Esophagus (tissue), 2 donors: ENCODE measurements around the gene EHD3. TPM values are rescaled to one million over a fixed set of nuclear protein-coding genes. Genes with fewer than 3 reads are reported as not detected.

Experiments
- H3K27ac ChIP-seq, 2 donors: one replicate each; pipeline ENCODE4 v1.5.1; 2013; ENCODE audit warnings: low read depth in 2 of 2, mild to moderate bottlenecking in 2 of 2, inconsistent platforms in 1 of 2, low read length in 1 of 2, moderate library complexity in 1 of 2
- H3K27me3 ChIP-seq, 2 donors: one replicate each; pipeline ENCODE4 v1.6.1; 2013; ENCODE audit warnings: low read length in 2 of 2, control low read depth in 1 of 2, mild to moderate bottlenecking in 1 of 2; ENCODE audit not compliant: insufficient read depth in 2 of 2, control insufficient read depth in 1 of 2
- H3K36me3 ChIP-seq, 2 donors: one replicate each; pipeline ENCODE4 v1.6.1; 2013; ENCODE audit warnings: low read length in 1 of 2; ENCODE audit not compliant: control insufficient read depth in 2 of 2, insufficient read depth in 2 of 2
- H3K4me1 ChIP-seq, 2 donors: one replicate each; pipeline ENCODE4 v1.6.1; 2013; ENCODE audit warnings: low read length in 1 of 2; ENCODE audit not compliant: control insufficient read depth in 2 of 2, insufficient read depth in 2 of 2
- H3K4me3 ChIP-seq, 2 donors: one replicate each; pipeline ENCODE4 v1.5.1; 2013; ENCODE audit warnings: low read length in 2 of 2, mild to moderate bottlenecking in 2 of 2, low read depth in 1 of 2, moderate library complexity in 1 of 2
- H3K9me3 ChIP-seq, 2 donors: one replicate each; pipeline ENCODE4 v1.6.1; 2013; ENCODE audit warnings: mild to moderate bottlenecking in 2 of 2, low read depth in 1 of 2, low read length in 1 of 2, moderate library complexity in 1 of 2; ENCODE audit not compliant: control insufficient read depth in 2 of 2, insufficient read depth in 1 of 2
- WGBS, 2 donors: extraction: QIAGEN DNeasy Blood & Tissue Kit; methylation state at CpG; one replicate each; pipeline ENCODE4 v1.1.7; 2013; 5-methylcytosine and 5-hydroxymethylcytosine counted together
- polyA plus RNA-seq, 2 donors: library from polyadenylated mRNA; stranded (reverse); fragments of 200-250 nt; gene quantifications; one replicate each; pipeline ENCODE4 v1.2.3, GENCODE V29; 2013
- donor health status: healthy with polysubstance abuse.
- donor health status: Bipolar disorder and iron deficiency.

The EHD3 gene
- polyA plus RNA-seq, 2 donors = 24.1 to 27.4 TPM

DNA sequence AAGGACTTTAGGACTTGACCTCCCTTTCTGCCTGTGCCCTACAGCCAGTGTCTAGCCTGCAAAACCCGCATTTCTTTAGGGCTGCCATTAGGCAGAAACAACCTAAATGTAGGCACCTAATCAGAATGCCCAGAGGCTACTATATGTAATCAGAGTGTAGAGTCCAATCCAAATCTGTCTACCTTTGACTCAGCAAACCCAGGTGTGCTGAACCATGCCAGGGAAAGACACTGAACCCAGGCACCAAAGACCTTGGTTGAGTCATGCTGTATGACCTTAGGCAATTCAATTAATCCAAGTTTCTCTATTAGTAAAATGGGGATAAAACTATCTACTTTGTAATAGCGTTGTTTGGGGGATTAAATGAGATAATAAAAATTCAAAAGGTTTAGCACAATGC, 37.3 kb upstream of the EHD3 start:
- H3K9me3 ChIP-seq = no peaks in the 10 kb centered on the region
- H3K27me3 ChIP-seq = no peaks in the 10 kb centered on the region
- peaks cover 0 to 19% of the 10 kb centered on the region in 2 donors for H3K36me3 ChIP-seq
- H3K4me3 ChIP-seq = no peak overlapping the region
- H3K27ac ChIP-seq = no peak overlapping the region
- WGBS, 2 donors = 48 to 75% methylated on average over 2 of the region's 2 CpGs
- peaks cover 0 to 3% of the 10 kb centered on the region in 2 donors for H3K4me1 ChIP-seq

DNA sequence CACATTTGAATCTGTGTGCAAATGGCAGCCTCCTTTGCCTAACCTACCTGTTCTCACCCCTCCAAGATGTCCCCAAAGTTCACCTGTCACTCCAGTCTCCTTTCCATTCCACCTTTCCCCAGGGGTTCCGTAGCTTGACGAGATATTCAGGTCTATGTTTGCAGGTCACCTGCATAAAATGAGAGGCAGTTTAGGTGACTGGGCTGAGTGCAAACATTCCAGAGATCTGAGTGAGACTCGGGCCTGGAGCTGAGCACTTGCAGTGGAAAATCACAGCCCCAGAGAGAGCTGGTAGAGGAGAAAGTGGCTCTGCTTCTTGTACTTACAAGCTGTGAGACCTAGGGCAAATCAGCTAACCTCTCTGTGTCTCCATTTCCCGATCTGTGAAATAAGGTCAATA, 36.8 kb upstream of the EHD3 start:
- Histone ChIP-seq H3K4me3 (no peak overlapping the region), H3K27me3 (no peaks in the 10 kb centered on the region), H3K9me3 (no peaks in the 10 kb centered on the region), H3K4me1 (peaks cover 0 to 3% of the 10 kb centered on the region in 2 donors), H3K36me3 (peaks cover 0 to 17% of the 10 kb centered on the region in 2 donors), H3K27ac (peak overlapping the region in 1 of 2 donors; percentile 51)
- 59 to 66% methylated on average over 4 of the region's 4 CpGs for WGBS, 2 donors

DNA sequence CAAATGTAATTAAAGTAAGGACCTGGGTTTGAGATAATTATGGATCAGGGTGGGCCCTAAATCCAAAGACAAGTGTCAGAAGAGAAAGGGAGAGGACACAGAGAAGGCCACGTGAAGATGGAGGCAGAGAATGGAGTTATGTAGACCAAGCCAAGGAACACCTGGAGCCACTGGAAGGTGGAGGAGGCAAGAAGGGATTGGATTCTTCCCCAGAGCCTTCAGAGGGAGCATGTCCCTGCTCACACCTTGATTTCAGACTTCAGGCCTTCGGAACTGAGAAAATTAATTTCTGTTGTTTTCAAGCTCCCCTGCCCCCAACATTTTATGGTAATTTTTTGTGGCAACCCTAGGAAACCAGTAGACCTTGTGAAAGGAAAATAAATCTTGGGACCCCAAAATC, 36.3 kb upstream of the EHD3 start:
- Histone ChIP-seq H3K27me3 (no peaks in the 10 kb centered on the region), H3K36me3 (peaks cover 0 to 15% of the 10 kb centered on the region in 2 donors)

DNA sequence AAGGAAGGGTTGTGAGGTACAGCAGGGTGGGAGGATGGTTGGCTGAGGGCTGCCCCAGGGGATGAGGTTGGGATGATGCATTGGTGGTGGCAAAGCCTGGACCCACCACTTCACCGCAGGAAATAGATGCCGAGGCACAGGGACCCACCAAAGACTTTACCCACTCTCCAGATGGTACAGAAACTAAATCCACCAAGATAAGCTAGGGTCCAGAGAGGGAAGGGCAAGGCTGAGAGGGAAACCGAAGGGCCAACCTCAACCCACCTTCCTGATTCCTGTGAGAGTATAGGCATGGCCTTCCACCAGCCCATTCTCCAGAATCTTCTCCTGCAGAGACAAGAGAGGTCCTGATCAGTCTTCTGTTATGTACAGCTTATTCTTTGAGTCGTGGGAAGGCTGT, 34.7 kb upstream of the EHD3 start:
- Histone ChIP-seq H3K4me3 (no peak overlapping the region), H3K4me1 (peaks cover 0 to 3% of the 10 kb centered on the region in 2 donors), H3K27ac (no peak overlapping the region), H3K36me3 (peaks cover 0 to 8% of the 10 kb centered on the region in 2 donors), H3K9me3 (no peaks in the 10 kb centered on the region), H3K27me3 (no peaks in the 10 kb centered on the region)
- WGBS, 2 donors = 84 to 90% methylated on average over 4 of the region's 4 CpGs

More for the DNA sequence above, 36.3 kb upstream of the EHD3 start:
- no peak overlapping the region for H3K4me3 ChIP-seq
- no peak overlapping the region for H3K27ac ChIP-seq
- H3K9me3 ChIP-seq = no peaks in the 10 kb centered on the region
- peaks cover 0 to 3% of the 10 kb centered on the region in 2 donors for H3K4me1 ChIP-seq
- 81 to 91% methylated on average over 2 of the region's 2 CpGs for WGBS, 2 donors

DNA sequence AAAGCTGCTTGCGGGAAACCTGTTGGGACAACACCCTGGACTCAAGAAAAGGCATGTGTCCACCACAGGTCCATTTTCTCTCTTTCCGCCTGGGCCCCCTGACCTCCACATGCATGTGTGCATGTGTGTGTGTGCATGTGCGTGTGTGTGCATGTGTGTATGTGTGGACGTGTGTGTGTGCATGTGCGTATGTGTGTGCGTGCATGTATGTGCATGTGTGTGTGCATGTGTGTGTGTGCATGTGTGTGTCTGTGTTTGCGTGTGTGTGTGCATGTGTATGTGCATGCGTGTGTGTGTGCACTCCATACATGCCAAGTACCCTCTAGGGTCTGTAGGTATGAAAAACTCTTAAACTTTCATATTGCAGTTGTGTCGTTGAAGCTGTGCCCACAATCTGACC, 33.0 kb upstream of the EHD3 start:
- WGBS, 2 donors = 84 to 90% methylated on average over 9 of the region's 9 CpGs
- H3K4me1 ChIP-seq = peaks cover 0 to 3% of the 10 kb centered on the region in 2 donors

DNA sequence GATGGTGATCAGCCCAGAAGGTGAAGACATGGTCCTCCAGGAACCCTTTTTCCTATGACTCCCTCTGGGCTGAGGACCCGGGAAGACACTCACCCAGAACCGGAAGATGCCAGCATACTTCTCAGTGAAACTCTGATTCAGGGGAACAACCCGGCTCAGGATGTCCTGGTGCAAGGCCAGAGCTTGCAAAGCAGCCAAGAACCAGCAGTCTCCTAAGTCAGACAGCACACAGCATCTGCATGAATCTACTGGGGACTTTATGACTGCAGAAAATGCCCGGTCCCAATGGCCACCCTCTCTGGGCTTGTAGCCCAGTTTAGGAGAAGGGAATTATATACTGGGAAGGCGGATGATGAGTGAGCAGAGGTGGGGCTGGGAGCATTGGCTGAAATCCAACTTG, 31.9 kb upstream of the EHD3 start:
- 70% methylated on average over 5 of the region's 5 CpGs for WGBS, 2 donors
- H3K36me3 ChIP-seq = peaks cover 0 to 11% of the 10 kb centered on the region in 2 donors
- H3K27ac ChIP-seq = no peak overlapping the region

More for the DNA sequence above, 33.0 kb upstream of the EHD3 start:
- H3K9me3 ChIP-seq = no peaks in the 10 kb centered on the region
- peaks cover 0 to 11% of the 10 kb centered on the region in 2 donors for H3K36me3 ChIP-seq
- peaks cover 0 to 4% of the 10 kb centered on the region in 2 donors for H3K27me3 ChIP-seq
- H3K27ac ChIP-seq = no peak overlapping the region
- H3K4me3 ChIP-seq = no peak overlapping the region

DNA sequence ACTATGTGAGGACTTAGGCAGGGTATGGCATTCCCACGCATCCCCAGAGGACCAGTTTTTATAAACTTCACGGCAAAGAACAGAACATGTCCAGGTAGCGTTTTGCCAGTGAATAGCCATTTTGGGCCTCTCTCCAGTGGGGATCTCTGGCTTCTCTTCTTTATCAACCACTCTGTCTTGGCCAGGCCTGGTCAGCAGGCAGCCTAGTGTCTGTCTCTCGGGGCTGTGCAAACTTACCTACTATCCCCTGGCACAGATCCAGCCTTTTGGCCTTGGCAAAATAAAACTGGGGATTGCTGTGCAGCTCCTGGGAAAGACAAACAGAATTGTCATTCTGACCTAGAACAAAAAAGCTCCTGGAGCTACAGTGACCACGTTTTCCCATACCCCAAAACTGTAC, 31.1 kb upstream of the EHD3 start:
- H3K4me1 ChIP-seq = no peaks in the 10 kb centered on the region
- H3K27ac ChIP-seq = no peak overlapping the region
- H3K9me3 ChIP-seq = no peaks in the 10 kb centered on the region
- peaks cover 0 to 11% of the 10 kb centered on the region in 2 donors for H3K36me3 ChIP-seq
- WGBS, 2 donors = 79 to 87% methylated on average over 5 of the region's 5 CpGs
- peaks cover 0 to 4% of the 10 kb centered on the region in 2 donors for H3K27me3 ChIP-seq
- no peak overlapping the region for H3K4me3 ChIP-seq

More for the DNA sequence above, 31.9 kb upstream of the EHD3 start:
- no peaks in the 10 kb centered on the region for H3K9me3 ChIP-seq
- H3K4me1 ChIP-seq = peaks cover 0 to 3% of the 10 kb centered on the region in 2 donors
- H3K27me3 ChIP-seq = peaks cover 0 to 4% of the 10 kb centered on the region in 2 donors
- H3K4me3 ChIP-seq = no peak overlapping the region

DNA sequence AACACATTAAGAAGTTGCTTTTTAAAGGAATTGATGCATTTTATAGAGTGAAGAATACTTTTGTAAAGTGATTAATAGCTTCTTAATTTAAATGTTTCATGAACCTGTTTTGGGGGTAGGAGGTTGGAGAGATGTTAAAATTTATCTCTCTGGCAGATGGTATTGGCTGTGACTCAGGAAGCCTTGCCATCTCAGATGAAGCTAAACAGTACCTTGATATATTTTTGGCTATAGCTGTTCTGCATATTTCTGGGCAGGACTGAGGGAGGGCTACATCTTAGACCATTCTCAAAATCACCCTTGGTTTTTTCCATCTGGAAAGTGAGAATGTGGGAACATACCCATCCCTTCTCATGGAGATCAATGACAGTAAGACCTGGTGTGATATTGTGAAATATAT, 30.0 kb upstream of the EHD3 start:
- H3K36me3 ChIP-seq = peaks cover 0 to 11% of the 10 kb centered on the region in 2 donors
- no peak overlapping the region for H3K4me3 ChIP-seq
- H3K27me3 ChIP-seq = peaks cover 0 to 4% of the 10 kb centered on the region in 2 donors
- no peaks in the 10 kb centered on the region for H3K9me3 ChIP-seq
- no peaks in the 10 kb centered on the region for H3K4me1 ChIP-seq
- H3K27ac ChIP-seq = no peak overlapping the region

DNA sequence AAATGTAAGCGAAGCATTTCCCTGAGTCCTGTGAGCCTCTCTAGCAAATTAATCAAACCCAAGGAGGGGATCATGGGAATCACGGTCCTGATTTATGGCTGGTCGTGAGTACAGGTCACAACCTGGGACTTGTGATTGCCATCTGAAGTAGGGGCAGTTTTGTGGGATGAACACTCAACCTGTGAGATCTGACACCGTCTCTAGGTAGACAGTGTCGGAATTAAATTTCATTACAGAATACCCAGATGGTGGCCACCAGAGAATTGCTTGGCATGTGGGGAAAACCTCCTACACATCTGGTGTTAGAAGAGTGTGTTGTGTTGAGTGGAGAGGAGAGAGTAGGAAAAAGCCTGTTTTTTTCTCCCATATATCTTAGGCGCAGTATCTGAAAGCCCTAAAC, 29.2 kb upstream of the EHD3 start:
- WGBS, 2 donors = 82 to 90% methylated on average over 6 of the region's 6 CpGs
- Histone ChIP-seq H3K27ac (no peak overlapping the region), H3K4me3 (no peak overlapping the region), H3K36me3 (peaks cover 0 to 8% of the 10 kb centered on the region in 2 donors), H3K4me1 (no peaks in the 10 kb centered on the region), H3K9me3 (no peaks in the 10 kb centered on the region), H3K27me3 (peaks cover 0 to 4% of the 10 kb centered on the region in 2 donors)

DNA sequence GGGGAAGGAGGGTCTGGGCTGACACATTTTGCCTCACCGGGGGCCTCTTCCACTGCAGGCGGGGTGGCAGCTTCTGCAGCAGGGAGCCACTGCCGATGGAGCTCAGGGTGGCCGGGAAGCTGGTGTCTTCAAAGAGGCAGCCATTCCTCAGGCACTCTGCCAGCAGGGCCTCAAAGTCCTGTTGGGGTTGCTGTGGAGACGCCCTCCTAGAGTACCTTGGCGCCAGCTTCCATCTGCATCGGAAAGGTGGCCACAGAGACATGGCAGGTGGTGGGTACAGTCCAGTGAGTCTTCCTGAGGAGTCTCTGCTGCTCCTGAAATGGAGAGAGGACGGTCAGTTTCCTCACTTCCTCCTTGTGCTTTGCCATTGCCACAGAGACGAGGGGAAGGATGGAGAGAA, 28.8 kb upstream of the EHD3 start:
- peaks cover 0 to 8% of the 10 kb centered on the region in 2 donors for H3K36me3 ChIP-seq
- no peak overlapping the region for H3K27ac ChIP-seq
- H3K9me3 ChIP-seq = no peaks in the 10 kb centered on the region
- WGBS, 2 donors = 90 to 94% methylated on average over 9 of the region's 9 CpGs
- H3K4me3 ChIP-seq = no peak overlapping the region
- no peaks in the 10 kb centered on the region for H3K4me1 ChIP-seq
- H3K27me3 ChIP-seq = peaks cover 0 to 4% of the 10 kb centered on the region in 2 donors
